Muscle layer of duodenum (tissue), 2 donors: ENCODE data around the gene ING5.
"Not testable (repeated sequence)": the region's sequence is repeated elsewhere in the genome, so short reads cannot be mapped to it uniquely, and the experiment has no call there.

Source experiments
- H3K27ac ChIP-seq: one replicate; pipeline ENCODE4 v1.7.0; 2013; ENCODE audit warnings: mild to moderate bottlenecking, low read length
- H3K27me3 ChIP-seq: one replicate; pipeline ENCODE4 v1.7.0; 2013; ENCODE audit warnings: low read depth, mild to moderate bottlenecking, control low read depth, low read length
- H3K36me3 ChIP-seq, 2 donors: one replicate each; pipeline ENCODE4 v1.7.0; 2013; ENCODE audit warnings: low read length in 2 of 2, control low read depth in 1 of 2, mild to moderate bottlenecking in 1 of 2; ENCODE audit not compliant: insufficient read depth in 2 of 2, control insufficient read depth in 1 of 2
- H3K4me1 ChIP-seq, 2 donors: one replicate each; pipeline ENCODE4 v1.7.0; 2013; ENCODE audit warnings: low read length in 2 of 2, mild to moderate bottlenecking in 2 of 2, control low read depth in 1 of 2, moderate library complexity in 1 of 2; ENCODE audit not compliant: insufficient read depth in 2 of 2, control insufficient read depth in 1 of 2
- H3K4me3 ChIP-seq, 2 donors: one replicate each; pipeline ENCODE4 v1.7.0; 2013; ENCODE audit warnings: low read length in 2 of 2, low read depth in 1 of 2, mild to moderate bottlenecking in 1 of 2
- H3K9me3 ChIP-seq, 2 donors: one replicate each; pipeline ENCODE4 v1.7.0; 2013; ENCODE audit warnings: low read length in 2 of 2, control low read depth in 1 of 2, mild to moderate bottlenecking in 1 of 2; ENCODE audit not compliant: control insufficient read depth in 1 of 2
- donor health status: healthy.

The ING5 gene

GRCh38 chr2:241660593-241661213, 41.1 kb upstream of the ING5 start:
- H3K4me1 ChIP-seq: no peaks in the 10 kb centered on the region
- H3K27me3 ChIP-seq: no peaks in the 10 kb centered on the region
- H3K4me3 ChIP-seq: no peak overlapping the region
- H3K27ac ChIP-seq: no peak overlapping the region
- H3K36me3 ChIP-seq: peaks cover 43 to 57% of the 10 kb centered on the region in 2 donors
- H3K9me3 ChIP-seq: no peaks in the 10 kb centered on the region

- not testable (repeated sequence) for H3K4me1 ChIP-seq, H3K4me3 ChIP-seq, H3K27me3 ChIP-seq, H3K27ac ChIP-seq, H3K9me3 ChIP-seq
- H3K36me3 ChIP-seq: peaks cover 43 to 58% of the 10 kb centered on the region in 2 donors
Measured at GRCh38 chr2:241662731-241663130, 39.1 kb upstream of the ING5 start.

- Histone ChIP-seq H3K9me3 (no peaks in the 10 kb centered on the region), H3K4me3 (no peak overlapping the region), H3K27me3 (no peaks in the 10 kb centered on the region), H3K4me1 (no peaks in the 10 kb centered on the region), H3K36me3 (peaks cover 40 to 55% of the 10 kb centered on the region in 2 donors), H3K27ac (no peak overlapping the region)
Measured at GRCh38 chr2:241665731-241666440, 36.0 kb upstream of the ING5 start.

DNA sequence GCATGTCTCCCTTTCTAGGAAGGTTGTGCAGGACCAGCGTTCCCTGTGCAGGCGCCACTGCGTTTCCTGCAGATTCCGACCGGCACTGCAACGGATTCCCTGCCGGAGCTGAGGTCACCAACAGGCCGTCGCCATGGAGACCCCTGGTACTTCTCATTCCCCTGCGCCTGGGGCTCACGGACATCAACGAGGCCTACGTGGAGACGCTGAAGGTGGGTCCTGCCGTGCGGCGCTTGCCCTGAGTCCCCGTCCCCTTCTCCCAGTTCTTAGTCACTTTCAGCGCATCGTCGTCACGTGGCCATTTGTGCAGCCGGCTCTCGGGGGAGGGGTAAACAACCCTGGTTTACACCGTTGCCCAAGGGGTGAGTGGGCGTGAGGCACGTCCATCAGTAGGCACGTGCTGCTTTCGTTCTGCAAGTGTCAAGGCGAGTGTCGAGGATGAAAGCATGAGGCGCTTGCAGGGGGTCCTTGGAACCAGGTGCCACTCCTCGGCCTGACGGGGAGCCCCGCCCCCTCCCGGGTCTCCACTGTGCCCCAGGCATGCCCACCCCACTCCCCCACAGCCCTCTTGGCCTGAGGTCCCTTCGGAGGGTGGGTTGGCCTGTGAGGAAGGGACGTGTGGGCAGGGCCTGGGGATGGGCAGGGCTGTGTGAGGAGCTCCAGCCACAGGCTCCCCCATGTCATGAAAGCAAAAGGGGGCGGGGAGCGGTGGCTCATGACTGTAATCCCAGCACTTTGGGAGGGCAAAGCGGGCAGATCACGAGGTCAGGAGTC, 35.0 kb upstream of the ING5 start:
- Histone ChIP-seq H3K4me3 (no peak overlapping the region), H3K4me1 (no peaks in the 10 kb centered on the region), H3K9me3 (no peaks in the 10 kb centered on the region), H3K27me3 (no peaks in the 10 kb centered on the region), H3K36me3 (peaks cover 32 to 55% of the 10 kb centered on the region in 2 donors), H3K27ac (no peak overlapping the region)

DNA sequence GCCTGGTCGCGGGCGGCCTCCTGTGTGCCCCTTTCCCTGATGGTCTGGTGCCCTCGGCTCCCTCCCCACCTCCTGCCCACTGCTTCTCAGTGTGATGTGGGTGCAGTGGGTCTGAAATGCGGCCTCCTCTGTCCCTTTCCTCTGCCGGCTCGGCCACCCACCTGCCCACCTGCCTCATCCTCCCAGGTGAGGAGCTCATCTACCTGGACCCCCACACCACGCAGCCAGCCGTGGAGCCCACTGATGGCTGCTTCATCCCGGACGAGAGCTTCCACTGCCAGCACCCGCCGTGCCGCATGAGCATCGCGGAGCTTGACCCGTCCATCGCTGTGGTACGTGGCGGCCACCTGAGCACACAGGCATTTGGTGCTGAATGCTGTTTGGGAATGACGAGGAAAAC, 33.5 kb upstream of the ING5 start:
- Histone ChIP-seq H3K4me1 (no peaks in the 10 kb centered on the region), H3K4me3 (no peak overlapping the region), H3K9me3 (no peaks in the 10 kb centered on the region), H3K36me3 (peaks cover 26 to 63% of the 10 kb centered on the region in 2 donors), H3K27ac (no peak overlapping the region), H3K27me3 (no peaks in the 10 kb centered on the region)

DNA sequence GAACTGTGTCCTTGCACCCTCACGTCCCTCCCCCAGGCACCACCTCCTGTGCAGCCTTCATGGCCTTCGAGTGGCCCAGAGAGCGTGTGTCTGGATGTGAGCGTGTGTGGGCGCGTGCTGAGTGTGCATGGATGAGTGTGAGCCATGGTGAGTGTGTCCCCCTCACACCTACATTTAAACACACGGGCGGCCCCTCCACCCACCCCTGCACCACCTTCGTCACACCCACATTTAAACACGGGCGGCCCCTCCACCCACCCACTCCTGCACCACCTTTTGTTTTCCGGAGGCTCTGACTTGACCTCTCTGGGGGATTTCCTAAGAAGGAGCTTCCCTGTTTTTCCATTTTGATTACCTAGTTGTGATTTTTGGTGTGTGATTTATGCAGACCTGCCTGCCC, 33.0 kb upstream of the ING5 start:
- no peaks in the 10 kb centered on the region for H3K4me1 ChIP-seq
- H3K4me3 ChIP-seq: no peak overlapping the region
- H3K27me3 ChIP-seq: no peaks in the 10 kb centered on the region
- H3K27ac ChIP-seq: no peak overlapping the region
- no peaks in the 10 kb centered on the region for H3K9me3 ChIP-seq
- peaks cover 26 to 64% of the 10 kb centered on the region in 2 donors for H3K36me3 ChIP-seq

- no peaks in the 10 kb centered on the region for H3K9me3 ChIP-seq
- H3K36me3 ChIP-seq: peaks cover 26 to 66% of the 10 kb centered on the region in 2 donors
- no peak overlapping the region for H3K27ac ChIP-seq
- no peaks in the 10 kb centered on the region for H3K27me3 ChIP-seq
- no peaks in the 10 kb centered on the region for H3K4me1 ChIP-seq
- no peak overlapping the region for H3K4me3 ChIP-seq
Measured at GRCh38 chr2:241670333-241671110, 31.3 kb upstream of the ING5 start.

- H3K4me3 ChIP-seq: no peak overlapping the region
- no peak overlapping the region for H3K27ac ChIP-seq
- peaks cover 19 to 72% of the 10 kb centered on the region in 2 donors for H3K36me3 ChIP-seq
Measured at GRCh38 chr2:241671457-241672240, 30.2 kb upstream of the ING5 start.

GRCh38 chr2:241672243-241673188, 29.3 kb upstream of the ING5 start:
- Histone ChIP-seq H3K27me3 (no peaks in the 10 kb centered on the region), H3K4me3 (no peak overlapping the region), H3K27ac (no peak overlapping the region), H3K4me1 (no peaks in the 10 kb centered on the region), H3K36me3 (peaks cover 23 to 74% of the 10 kb centered on the region in 2 donors), H3K9me3 (no peaks in the 10 kb centered on the region)

More at GRCh38 chr2:241671457-241672240, 30.2 kb upstream of the ING5 start:
- no peaks in the 10 kb centered on the region for H3K9me3 ChIP-seq
- H3K4me1 ChIP-seq: no peaks in the 10 kb centered on the region
- H3K27me3 ChIP-seq: no peaks in the 10 kb centered on the region

DNA sequence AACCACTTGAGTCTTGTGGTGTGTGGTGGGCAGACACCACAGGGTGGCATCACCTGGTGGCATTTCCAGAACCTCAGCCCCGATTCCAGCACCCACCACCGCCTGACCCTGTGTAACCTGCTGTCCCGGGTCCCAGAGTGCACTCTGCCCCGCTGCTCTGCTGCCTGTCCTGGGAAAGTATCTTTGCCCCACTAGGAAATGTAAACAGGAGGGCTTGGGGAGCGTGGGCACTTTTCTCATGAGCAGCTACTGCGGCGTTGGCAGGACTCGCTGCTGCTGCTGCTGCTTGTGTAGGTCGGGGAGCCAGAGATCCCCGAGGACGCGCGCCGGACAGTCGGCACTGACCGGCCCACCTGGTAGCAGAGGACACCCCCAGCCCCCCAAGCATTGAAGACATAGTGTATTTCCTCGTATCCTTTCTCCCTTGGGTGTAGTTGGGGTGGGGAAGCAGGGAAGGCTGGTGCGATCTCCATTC, 28.6 kb upstream of the ING5 start:
- Histone ChIP-seq H3K36me3 (peaks cover 23 to 74% of the 10 kb centered on the region in 2 donors), H3K27me3 (no peaks in the 10 kb centered on the region), H3K4me1 (no peaks in the 10 kb centered on the region), H3K9me3 (no peaks in the 10 kb centered on the region), H3K4me3 (no peak overlapping the region), H3K27ac (no peak overlapping the region)
